K562 (cell line): ENCODE data around the gene UFSP1. TPM values are rescaled to one million over a fixed set of nuclear protein-coding genes. Genes with fewer than 3 reads are reported as not detected.

Experiments
- CREB1 ChIP-seq, 2 experiments: sonication (generic) in 1 of 2; formaldehyde crosslinking in 1 of 2; IDR thresholded peaks; 2 replicates each; pipeline versions ENCODE4 v1.6.1 to v1.8.0; 2012 to 2022; ENCODE audit warnings: inconsistent platforms in 1 of 2, mild to moderate bottlenecking in 1 of 2, missing genetic modification reagents in 1 of 2, moderate library complexity in 1 of 2
- ELF4 ChIP-seq: fragments of 450-650 bp; formaldehyde crosslinking; IDR thresholded peaks from 2 replicates; pipeline ENCODE4 v1.4.0; 2022; ENCODE audit warnings: missing genetic modification characterization
- HDAC3 ChIP-seq: fragments of 450-650 bp; IDR thresholded peaks from 2 replicates; pipeline ENCODE4 v1.6.1; 2018; ENCODE audit warnings: borderline replicate concordance, mild to moderate bottlenecking, moderate library complexity; ENCODE audit not compliant: partially characterized antibody
- HOXB6 ChIP-seq: fragments of 250-450 bp; sonication (Bioruptor Pico); IDR thresholded peaks from 2 replicates; pipeline ENCODE4 v1.5.1; 2022; ENCODE audit warnings: mild to moderate bottlenecking, borderline replicate concordance
- KDM2B ChIP-seq: fragments of 250-450 bp; sonication (Bioruptor Pico); IDR thresholded peaks from 2 replicates; pipeline ENCODE4 v1.8.0; 2021; ENCODE audit warnings: mild to moderate bottlenecking, moderate library complexity
- MIER1 ChIP-seq: fragments of 450-650 bp; IDR thresholded peaks from 2 replicates; pipeline ENCODE4 v1.6.1; 2016; ENCODE audit warnings: antibody characterized with exemption, mild to moderate bottlenecking, low read depth
- RUNX1 ChIP-seq: sonication (generic); IDR thresholded peaks from 2 replicates; pipeline ENCODE4 v1.6.1; 2016; ENCODE audit warnings: antibody characterized with exemption, low read depth
- TAF1 ChIP-seq: IDR thresholded peaks from 2 replicates; pipeline ENCODE4 v1.6.1; 2011; ENCODE audit warnings: mild to moderate bottlenecking, low read length, moderate library complexity; ENCODE audit not compliant: insufficient read depth, control insufficient read depth, severe bottlenecking; ENCODE audit errors: extremely low read depth
- XRCC3 ChIP-seq: fragments of 450-650 bp; IDR thresholded peaks from 2 replicates; pipeline ENCODE4 v1.6.1; 2017; ENCODE audit warnings: mild to moderate bottlenecking, moderate library complexity
- ZNF589 ChIP-seq: fragments of 200-800 bp; sonication (Bioruptor generic); IDR thresholded peaks from 2 replicates; pipeline ENCODE4 v1.6.1; 2016; ENCODE audit warnings: low read depth, missing genetic modification characterization, missing compliant biosample characterization
- polyA plus RNA-seq, 8 experiments: library from polyadenylated mRNA; depleted of rRNA in 4 of 8; stranded (reverse) in 5 of 8; unstranded in 3 of 8; fragments of >200 nt; fragmentation: Nextera tagmentation in 2 of 8; fragmentation: Illumina TruSeq in 1 of 8; extraction: Ambion mirVana in 2 of 8; extraction: Trizol in 1 of 8; gene quantifications; 2 replicates each; pipeline versions ENCODE4 v1.2.1 to v1.2.3, GENCODE V29; 2011 to 2014; ENCODE audit warnings: inconsistent platforms in 1 of 8, missing spikeins in 1 of 8
- total RNA-seq, 7 experiments: library from RNA; depleted of rRNA in 6 of 7; stranded (reverse); fragments of >200 nt in 6 of 7; fragmentation: Illumina TruSeq in 2 of 7; extraction: Trizol in 2 of 7; gene quantifications; 2 replicates each; pipeline versions ENCODE4 v1.2.1 to v1.2.3, GENCODE V29; 2011 to 2021; ENCODE audit warnings: low replicate concordance in 1 of 7
- TF ChIP-seq, protein P1 (sequence below): fragments of 450-650 bp; formaldehyde crosslinking; IDR thresholded peaks from 2 replicates; pipeline ENCODE4 v1.4.0; 2020; ENCODE audit warnings: mild to moderate bottlenecking, moderate library complexity

UFSP1 gene
- total and polyA plus RNA-seq, 9 of the 15 experiments (the other 6 are each of a cell fraction or from before 2014, with no cell fraction given): 0.50 to 18.8 (median 2.1) TPM

DNA sequence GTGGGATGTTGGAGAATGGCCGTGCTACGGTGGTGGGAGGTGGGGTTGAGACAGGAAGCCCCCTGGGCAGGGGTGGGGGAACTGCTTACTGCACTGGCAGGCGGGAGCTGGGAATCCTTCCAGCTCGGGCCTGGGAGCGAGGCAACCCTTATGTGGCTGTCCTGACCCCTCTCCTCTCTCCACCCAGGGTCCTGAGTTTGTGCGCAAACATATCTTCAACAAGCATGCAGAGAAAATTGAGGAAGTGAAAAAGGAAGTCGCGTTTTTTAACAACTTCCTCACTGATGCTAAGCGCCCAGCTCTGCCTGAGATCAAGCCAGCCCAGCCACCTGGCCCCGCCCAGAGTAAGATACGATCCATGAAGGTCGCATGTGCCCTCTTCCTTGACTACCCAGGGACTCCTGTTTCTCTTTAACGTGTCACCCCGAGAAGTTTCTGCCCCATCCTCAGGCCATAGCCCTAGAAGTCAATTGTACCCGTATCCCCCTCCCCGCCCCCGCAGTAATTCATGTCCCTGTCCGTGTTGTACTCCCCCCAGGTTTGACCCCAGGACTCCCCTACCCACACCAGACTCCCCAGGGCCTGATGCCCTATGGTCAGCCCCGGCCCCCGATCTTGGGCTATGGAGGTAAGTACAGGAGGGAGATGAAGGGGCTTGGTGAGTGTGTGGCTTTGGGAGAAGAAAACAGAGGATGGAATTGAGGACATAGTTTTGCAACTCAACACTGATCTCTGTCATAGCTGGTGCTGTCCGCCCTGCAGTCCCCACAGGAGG is 1.8 kb downstream of the UFSP1 start (continued):
- no peak for TF ChIP-seq HDAC3
- 0 out of 2 replicates have a peak, but pooled peaks have one; percentile 40 for TF ChIP-seq CREB1 (IDR thresholded peaks at IDR 0.05)
- TF ChIP-seq CREB1 (CRISPR knock-in tag; IDR thresholded peaks at IDR 0.05): peak; percentile 36; the same call in 1 of the 2 replicates
- TF ChIP-seq ELF4 (CRISPR knock-in tag): no peak
- TF ChIP-seq XRCC3: no peak
- no peak for TF ChIP-seq RUNX1
- TF ChIP-seq TAF1: no peak
- TF ChIP-seq MIER1: no peak
- TF ChIP-seq, protein P1, sequence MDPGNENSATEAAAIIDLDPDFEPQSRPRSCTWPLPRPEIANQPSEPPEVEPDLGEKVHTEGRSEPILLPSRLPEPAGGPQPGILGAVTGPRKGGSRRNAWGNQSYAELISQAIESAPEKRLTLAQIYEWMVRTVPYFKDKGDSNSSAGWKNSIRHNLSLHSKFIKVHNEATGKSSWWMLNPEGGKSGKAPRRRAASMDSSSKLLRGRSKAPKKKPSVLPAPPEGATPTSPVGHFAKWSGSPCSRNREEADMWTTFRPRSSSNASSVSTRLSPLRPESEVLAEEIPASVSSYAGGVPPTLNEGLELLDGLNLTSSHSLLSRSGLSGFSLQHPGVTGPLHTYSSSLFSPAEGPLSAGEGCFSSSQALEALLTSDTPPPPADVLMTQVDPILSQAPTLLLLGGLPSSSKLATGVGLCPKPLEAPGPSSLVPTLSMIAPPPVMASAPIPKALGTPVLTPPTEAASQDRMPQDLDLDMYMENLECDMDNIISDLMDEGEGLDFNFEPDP: no peak
- no peak for TF ChIP-seq HOXB6 (CRISPR knock-in tag)
- no peak for TF ChIP-seq ZNF589 (CRISPR knock-in tag)
- TF ChIP-seq KDM2B (CRISPR knock-in tag): no peak
- TF ChIP-seq, all 486 proteins: peak for 56
